Adrenal gland (tissue), 12 donors: ENCODE measurements around the gene SETX. TPM values are rescaled to one million over a fixed set of nuclear protein-coding genes. Genes with fewer than 3 reads are reported as not detected.

ENCODE experiments used
- DNase-seq, 7 donors: peaks; one replicate each; pipeline ENCODE4 v3.0.0-alpha.2; 2019 to 2020
- H3K27ac ChIP-seq, 5 donors: fragments of 200-600 bp; sonication (generic) in 4 of 5; 1 replicate in 3 of 5; 2 replicates in 2 of 5; pipeline versions ENCODE4 v1.5.1 to v1.8.0; 2016 to 2020; ENCODE audit warnings: mild to moderate bottlenecking in 1 of 5
- H3K27me3 ChIP-seq: fragments of 200-600 bp; 2 replicates; pipeline ENCODE4 v1.8.0; 2021
- H3K36me3 ChIP-seq, 2 donors: fragments of 200-600 bp; replicated peaks in 1 of 2; 1 replicate in 1 of 2; 2 replicates in 1 of 2; pipeline versions ENCODE4 v1.5.1 to v1.8.0; 2018 to 2022
- H3K4me1 ChIP-seq, 2 donors: fragments of 200-600 bp; replicated peaks in 1 of 2; 1 replicate in 1 of 2; 2 replicates in 1 of 2; pipeline versions ENCODE4 v1.5.1 to v1.8.0; 2018 to 2021
- H3K4me3 ChIP-seq, 4 donors: fragments of 200-600 bp; sonication (generic) in 3 of 4; one replicate each; pipeline ENCODE4 v1.5.1; 2016 to 2018
- H3K9me3 ChIP-seq, 3 donors: fragments of 200-600 bp; sonication (generic) in 1 of 3; replicated peaks in 1 of 3; 1 replicate in 2 of 3; 2 replicates in 1 of 3; pipeline versions ENCODE4 v1.5.1 to v1.8.0; 2016 to 2021
- POLR2A ChIP-seq, 2 donors: fragments of 450-650 bp; IDR thresholded peaks; one replicate each; pipeline ENCODE4 v1.6.1; 2017; ENCODE audit warnings: antibody characterized with exemption in 2 of 2, mild to moderate bottlenecking in 2 of 2, moderate library complexity in 1 of 2
- WGBS, 4 donors: extraction: QIAGEN DNeasy Blood & Tissue Kit in 2 of 4; methylation state at CpG; one replicate each; pipeline versions ENCODE4 v1.1.5 to v1.1.7; 2013 to 2017; 5-methylcytosine and 5-hydroxymethylcytosine counted together
- intact Hi-C, 2 donors: fragments of 100-400 bp; cut with DNase I; formaldehyde crosslinking; loops; one replicate each; pipeline versions ENCODE4 v1.14.1 to v1.15.0; 2022 to 2023
- polyA plus RNA-seq, 3 donors: library from polyadenylated mRNA; stranded (reverse); fragments of 200-250 nt in 2 of 3; fragments of 350-450 nt in 1 of 3; fragmentation: Illumina TruSeq in 1 of 3; extraction: RNeasy Lipid Tissue Mini Kit (QIAGEN cat#74804) in 1 of 3; gene quantifications; one replicate each; pipeline ENCODE4 v1.2.3, GENCODE V29; 2013 to 2014
- total RNA-seq, 9 donors: library from RNA; depleted of rRNA in 4 of 9; stranded (reverse); fragments of >200 nt in 4 of 9; fragments of 120-200 nt in 1 of 9; fragmentation: NEBNext Ultra II Directional in 1 of 9; extraction: Animal tissue kit (Norgen Biotek cat#: 25700) in 1 of 9; gene quantifications; one replicate each; pipeline versions ENCODE4 v1.1.0 to v1.2.4, GENCODE V29; 2013 to 2023
- TF ChIP-seq, protein P1 (sequence below), 6 experiments: fragments of 450-650 bp in 4 of 6; fragments of 200-600 bp in 2 of 6; sonication (generic) in 1 of 6; IDR thresholded peaks; 1 replicate in 5 of 6; 2 replicates in 1 of 6; pipeline versions ENCODE4 v1.5.1 to v1.8.0; 2016 to 2021; ENCODE audit warnings: antibody characterized with exemption in 6 of 6, mild to moderate bottlenecking in 2 of 6, moderate library complexity in 1 of 6
- donor health status: healthy with polysubstance abuse.
- donor health status: Bipolar disorder and iron deficiency.
- donor health status: DM: yes; HTN: yes; CAD: no.
- donor health status: DM: no; HTN: no; CAD: no.
- donor health status: DM: no; HTN: no; CAD: no.
- donor health status: DM: yes; HTN: yes; CAD: no.

The SETX gene
- total and polyA plus RNA-seq, 12 donors, result 20.3 to 71.7 (median 42.6) TPM

DNA sequence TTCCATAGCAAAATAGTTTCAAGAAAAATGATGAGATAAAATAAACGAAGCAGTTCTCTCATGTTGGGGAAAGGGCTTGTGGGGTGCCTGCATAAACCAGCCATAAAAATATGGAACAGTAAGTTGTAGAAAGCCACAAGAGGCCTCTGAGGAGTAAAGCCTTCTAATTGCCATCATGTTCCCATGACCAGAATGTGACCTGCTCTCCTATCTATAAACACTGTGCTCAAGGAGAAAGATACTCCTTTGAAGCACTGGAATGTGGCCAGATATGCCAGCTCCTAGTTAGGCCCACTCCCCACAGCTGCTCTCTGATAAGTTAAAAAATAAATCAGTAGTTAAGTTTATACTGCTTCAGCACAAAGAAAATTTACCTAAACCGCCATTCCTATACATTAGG lies 65.8 kb downstream of the SETX start:
- Histone ChIP-seq H3K4me1 (peaks cover 11 to 15% of the 10 kb centered on the region in 2 donors), H3K36me3 (peaks cover 0 to 44% of the 10 kb centered on the region in 2 donors), H3K4me3 (no peak overlapping the region), H3K27me3 (no peaks in the 10 kb centered on the region), H3K27ac (peak overlapping the region in 2 of 5 donors; percentile 2 to 3), H3K9me3 (no peaks in the 10 kb centered on the region)
- intact Hi-C loops, result no loop called here
- TF ChIP-seq, protein P1, sequence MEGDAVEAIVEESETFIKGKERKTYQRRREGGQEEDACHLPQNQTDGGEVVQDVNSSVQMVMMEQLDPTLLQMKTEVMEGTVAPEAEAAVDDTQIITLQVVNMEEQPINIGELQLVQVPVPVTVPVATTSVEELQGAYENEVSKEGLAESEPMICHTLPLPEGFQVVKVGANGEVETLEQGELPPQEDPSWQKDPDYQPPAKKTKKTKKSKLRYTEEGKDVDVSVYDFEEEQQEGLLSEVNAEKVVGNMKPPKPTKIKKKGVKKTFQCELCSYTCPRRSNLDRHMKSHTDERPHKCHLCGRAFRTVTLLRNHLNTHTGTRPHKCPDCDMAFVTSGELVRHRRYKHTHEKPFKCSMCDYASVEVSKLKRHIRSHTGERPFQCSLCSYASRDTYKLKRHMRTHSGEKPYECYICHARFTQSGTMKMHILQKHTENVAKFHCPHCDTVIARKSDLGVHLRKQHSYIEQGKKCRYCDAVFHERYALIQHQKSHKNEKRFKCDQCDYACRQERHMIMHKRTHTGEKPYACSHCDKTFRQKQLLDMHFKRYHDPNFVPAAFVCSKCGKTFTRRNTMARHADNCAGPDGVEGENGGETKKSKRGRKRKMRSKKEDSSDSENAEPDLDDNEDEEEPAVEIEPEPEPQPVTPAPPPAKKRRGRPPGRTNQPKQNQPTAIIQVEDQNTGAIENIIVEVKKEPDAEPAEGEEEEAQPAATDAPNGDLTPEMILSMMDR (IDR thresholded peaks at IDR 0.05), result no peak
- no peak for TF ChIP-seq POLR2A (IDR thresholded peaks at IDR 0.05)
- WGBS, 4 donors, result 56 to 65% (median 59%) methylated on average over 2 of the region's 2 CpGs
- no peak for DNase-seq

DNA sequence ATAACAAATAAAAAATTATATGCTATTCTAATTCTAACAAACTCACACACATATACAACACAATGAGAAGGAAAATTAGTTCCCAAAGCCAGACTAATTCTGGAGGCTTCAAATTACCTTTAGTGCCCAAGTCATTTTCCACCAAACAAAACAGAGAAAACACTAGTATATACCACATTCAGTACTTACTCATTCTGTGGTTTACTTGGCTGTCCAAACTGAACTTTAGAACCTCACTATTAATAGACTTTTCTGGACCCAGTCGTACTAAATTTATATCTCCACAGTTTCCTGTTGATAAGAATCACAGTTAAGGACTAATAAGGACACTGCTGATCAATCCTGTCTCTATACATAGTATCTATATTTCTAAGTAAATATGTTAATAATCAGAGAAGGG lies 66.4 kb downstream of the SETX start:
- TF ChIP-seq, protein P1 (IDR thresholded peaks at IDR 0.05), result no peak
- TF ChIP-seq POLR2A (IDR thresholded peaks at IDR 0.05), result no peak
- 0 to 9% (median 3%) methylated on average over 1 of the region's 1 CpG for WGBS, 4 donors
- no peak overlapping the region for H3K27ac ChIP-seq
- H3K36me3 ChIP-seq, result peaks cover 0 to 48% of the 10 kb centered on the region in 2 donors
- no peak overlapping the region for H3K4me3 ChIP-seq
- intact Hi-C loops, result no loop called here
- no peak for DNase-seq
- H3K4me1 ChIP-seq, result peaks cover 11 to 15% of the 10 kb centered on the region in 2 donors
- H3K9me3 ChIP-seq, result no peaks in the 10 kb centered on the region
- no peaks in the 10 kb centered on the region for H3K27me3 ChIP-seq

DNA sequence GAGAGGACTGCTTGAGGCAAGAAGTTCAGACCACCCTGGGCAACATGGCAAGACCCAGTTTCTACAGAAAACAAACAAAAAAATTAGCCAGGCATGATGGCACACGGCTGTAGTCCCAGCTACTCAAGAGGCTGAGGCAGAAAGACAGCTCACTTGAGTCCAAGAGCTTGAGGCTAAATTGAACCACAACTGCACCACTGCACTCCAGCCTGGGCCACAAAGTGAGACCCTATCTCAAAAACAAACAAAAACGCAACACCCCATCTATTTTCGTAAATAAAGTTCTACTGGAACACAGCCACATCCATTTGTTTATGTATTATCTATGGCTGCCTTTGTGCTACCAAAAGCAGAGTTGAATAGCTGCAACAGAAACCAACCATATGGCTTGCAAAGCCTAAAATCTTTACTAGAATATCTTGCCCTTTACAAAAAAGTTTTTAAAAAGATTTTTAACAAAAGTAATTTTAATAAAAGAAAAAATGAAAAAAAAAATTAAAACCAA lies 67.5 kb downstream of the SETX start:
- TF ChIP-seq POLR2A (IDR thresholded peaks at IDR 0.05), result no peak
- TF ChIP-seq, protein P1 (IDR thresholded peaks at IDR 0.05), result no peak
- Histone ChIP-seq H3K27me3 (no peaks in the 10 kb centered on the region), H3K4me1 (peaks cover 11 to 15% of the 10 kb centered on the region in 2 donors), H3K4me3 (no peak overlapping the region), H3K36me3 (peaks cover 0 to 58% of the 10 kb centered on the region in 2 donors), H3K9me3 (no peaks in the 10 kb centered on the region), H3K27ac (no peak overlapping the region)
- no peak for DNase-seq
- 80 to 89% (median 85%) methylated on average over 3 of the region's 3 CpGs for WGBS, 4 donors
- intact Hi-C loops, result no loop called here

DNA sequence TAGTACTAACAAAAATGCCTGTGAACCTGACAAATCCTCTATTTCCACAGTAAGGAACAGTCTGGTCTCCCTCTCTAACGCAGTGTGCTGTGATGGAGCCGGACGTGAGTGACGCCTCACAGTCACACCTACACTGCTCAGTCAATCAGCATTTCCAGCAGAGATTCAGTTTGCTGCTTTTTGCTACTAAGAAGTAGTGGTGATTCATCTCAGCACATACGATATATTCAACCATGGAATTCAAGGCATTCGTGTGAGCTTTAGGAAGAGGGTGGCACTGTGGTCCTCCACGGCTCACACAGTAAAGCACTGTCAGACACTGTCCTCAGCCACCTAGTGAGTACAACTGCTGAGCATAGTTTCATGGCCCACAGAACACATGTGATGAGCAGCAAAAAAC lies 70.9 kb downstream of the SETX start:
- H3K27me3 ChIP-seq, result no peaks in the 10 kb centered on the region
- no peak overlapping the region for H3K4me3 ChIP-seq
- H3K9me3 ChIP-seq, result no peaks in the 10 kb centered on the region
- H3K36me3 ChIP-seq, result peaks cover 0 to 92% of the 10 kb centered on the region in 2 donors
- H3K4me1 ChIP-seq, result peaks cover 7 to 11% of the 10 kb centered on the region in 2 donors
- DNase-seq, result no peak
- intact Hi-C loops, result no loop called here
- H3K27ac ChIP-seq, result no peak overlapping the region
- WGBS, 4 donors, result 81 to 86% (median 86%) methylated on average over 7 of the region's 7 CpGs
- TF ChIP-seq, protein P1 (IDR thresholded peaks at IDR 0.05), result no peak
- TF ChIP-seq POLR2A (IDR thresholded peaks at IDR 0.05), result no peak
